HG02981 (cell line): ENCODE results near the gene JPT2.
"Not testable (repeated sequence)": the region's sequence is repeated elsewhere in the genome, so short reads cannot be mapped to it uniquely, and the experiment has no call there.

Experiments used
- ATAC-seq: cut with Tn5 transposase; IDR thresholded peaks from one replicate; pipeline ENCODE4 v1.9.1; 2021; ENCODE audit warnings: mild to moderate bottlenecking, moderate library complexity; ENCODE audit not compliant: unreplicated experiment

Gene JPT2

DNA sequence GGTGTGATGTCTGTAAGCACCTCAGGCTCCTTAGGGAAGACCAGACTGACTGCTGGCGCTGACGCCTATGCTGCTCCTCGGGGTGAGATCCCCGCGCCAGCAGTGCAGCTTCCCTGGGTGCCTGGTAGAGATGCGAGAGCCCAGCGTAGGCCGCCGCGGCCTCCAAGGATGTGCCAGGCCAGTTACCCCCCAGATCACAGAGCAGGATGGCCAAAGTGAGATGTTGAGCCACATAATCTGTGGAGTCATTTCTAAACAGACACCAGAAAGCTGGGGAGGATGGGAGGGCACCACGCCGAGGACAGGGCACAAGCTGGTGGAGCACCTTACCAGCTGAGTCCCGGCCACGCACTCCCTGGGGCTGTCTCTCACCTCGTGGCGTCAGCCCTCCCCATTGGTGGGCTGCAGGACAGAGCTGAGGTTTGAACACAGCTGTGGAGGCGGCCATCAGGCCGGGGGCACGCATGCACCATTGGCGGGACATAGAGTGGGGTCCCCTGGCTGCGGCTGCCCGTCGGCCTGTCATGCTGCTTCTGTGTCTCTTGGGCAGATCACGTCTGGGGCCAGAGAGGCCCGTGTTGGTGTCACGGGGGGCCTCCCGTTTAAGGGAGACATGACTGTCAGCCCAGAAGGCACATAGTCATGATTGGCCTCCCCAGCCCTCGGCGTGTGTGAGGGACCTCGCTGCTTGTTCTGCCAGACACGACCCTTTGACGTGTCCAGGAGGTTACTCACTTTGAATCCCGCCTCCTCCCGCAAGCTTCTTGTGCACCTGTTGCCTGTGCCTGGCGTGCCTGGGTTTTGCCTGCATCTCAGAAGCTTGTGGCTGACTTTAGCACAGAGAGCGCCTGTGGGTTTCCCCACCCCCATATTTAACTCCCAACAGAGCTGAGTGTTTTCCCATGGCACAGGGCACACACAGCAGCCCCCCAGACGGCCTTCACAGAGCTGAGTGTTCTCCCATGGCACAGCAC, 49.9 kb downstream of the JPT2 start:
- no peak for ATAC-seq

GRCh38 chr16:1729026-1729425, 50.9 kb downstream of the JPT2 start:
- no peak for ATAC-seq

DNA sequence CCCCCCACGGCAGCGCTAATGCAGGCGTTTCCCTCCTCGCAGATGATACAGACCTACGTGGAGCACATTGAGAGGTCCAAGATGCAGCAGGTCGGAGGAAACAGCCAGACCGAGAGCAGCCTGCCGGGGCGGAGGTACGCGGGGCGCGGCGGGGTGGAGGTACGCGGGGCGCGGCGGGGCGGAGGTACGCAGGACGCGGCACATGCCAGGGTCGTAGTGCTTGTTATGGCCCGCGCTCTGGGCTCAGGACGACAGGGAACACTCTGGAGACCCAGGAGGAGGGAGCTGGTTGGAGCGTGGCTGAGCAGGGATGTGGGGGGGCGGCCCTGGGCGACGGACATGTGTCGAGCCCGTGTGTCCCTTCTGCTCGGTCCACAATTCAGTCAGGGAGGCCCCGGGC, 51.4 kb downstream of the JPT2 start:
- ATAC-seq: no peak

DNA sequence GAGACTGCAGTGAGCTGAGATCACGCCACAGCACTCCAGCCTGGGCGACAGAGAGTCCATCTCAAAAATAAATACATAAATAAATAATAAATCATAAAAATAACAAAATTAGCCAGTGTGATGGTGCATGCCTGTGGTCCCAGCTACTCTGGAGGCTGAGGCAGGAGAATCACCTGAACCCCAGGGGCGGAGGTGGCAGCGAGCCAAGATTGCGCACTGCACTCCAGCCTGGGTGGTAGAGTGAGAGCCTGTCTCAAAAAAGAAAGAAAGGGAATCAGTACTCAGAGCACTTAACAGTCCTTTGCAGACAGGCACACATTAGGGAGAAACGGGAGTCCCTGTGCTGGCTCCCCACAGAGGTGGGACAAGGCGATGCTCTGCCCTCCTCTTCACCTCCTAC, 53.0 kb downstream of the JPT2 start:
- no peak for ATAC-seq

GRCh38 chr16:1731603-1732002, 53.5 kb downstream of the JPT2 start:
- ATAC-seq: no peak

DNA sequence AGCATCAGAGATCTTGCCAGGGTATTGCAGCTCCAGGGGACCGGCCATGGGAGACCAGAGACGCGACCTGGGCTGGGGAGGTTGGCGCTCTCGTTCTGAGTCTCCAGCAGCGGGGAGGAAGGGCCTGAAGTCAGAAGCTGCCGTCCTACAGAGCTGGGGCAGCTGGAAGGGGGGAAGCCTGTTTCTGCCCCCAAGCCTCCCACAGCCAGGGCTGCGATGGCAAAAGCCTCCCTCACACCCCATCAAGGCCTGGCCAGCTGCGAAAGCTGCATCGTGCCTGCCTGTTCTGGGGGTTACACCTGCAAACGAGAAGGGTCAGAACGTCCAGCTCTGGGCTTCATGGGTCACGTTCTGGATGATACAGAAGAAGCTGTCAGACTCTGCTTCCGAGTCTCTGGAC, 54.0 kb downstream of the JPT2 start:
- no peak for ATAC-seq

GRCh38 chr16:1732551-1732987, 54.5 kb downstream of the JPT2 start:
- not testable (repeated sequence) for ATAC-seq

- no peak for ATAC-seq
Observed at GRCh38 chr16:1734123-1734522, 56.0 kb downstream of the JPT2 start.

- no peak for ATAC-seq
Observed at GRCh38 chr16:1734816-1735215, 56.7 kb downstream of the JPT2 start.

DNA sequence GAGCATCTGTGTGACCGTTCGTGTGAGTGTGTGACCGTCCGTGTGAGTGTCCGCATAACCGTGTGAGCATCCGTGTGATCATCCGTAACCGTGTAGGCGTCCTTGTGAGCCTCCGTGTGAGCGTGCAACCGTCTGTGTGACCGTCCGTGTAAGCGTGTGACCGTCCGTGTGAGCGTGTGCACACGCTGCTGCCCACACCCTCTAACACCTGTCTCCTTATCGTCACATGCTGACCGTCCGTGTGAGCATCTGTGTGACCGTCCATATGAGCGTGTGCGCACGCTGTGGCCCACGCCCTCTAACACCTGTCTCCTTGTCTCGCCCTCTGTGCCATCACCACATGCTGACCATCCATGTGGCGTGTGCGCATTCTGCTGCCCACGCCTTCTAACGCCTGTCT, 62.2 kb downstream of the JPT2 start:
- ATAC-seq: no peak

GRCh38 chr16:1740781-1741490, 62.9 kb downstream of the JPT2 start:
- no peak for ATAC-seq

GRCh38 chr16:1741553-1742165, 63.6 kb downstream of the JPT2 start:
- no peak for ATAC-seq

GRCh38 chr16:1743376-1744337, 65.6 kb downstream of the JPT2 start:
- ATAC-seq: no peak

DNA sequence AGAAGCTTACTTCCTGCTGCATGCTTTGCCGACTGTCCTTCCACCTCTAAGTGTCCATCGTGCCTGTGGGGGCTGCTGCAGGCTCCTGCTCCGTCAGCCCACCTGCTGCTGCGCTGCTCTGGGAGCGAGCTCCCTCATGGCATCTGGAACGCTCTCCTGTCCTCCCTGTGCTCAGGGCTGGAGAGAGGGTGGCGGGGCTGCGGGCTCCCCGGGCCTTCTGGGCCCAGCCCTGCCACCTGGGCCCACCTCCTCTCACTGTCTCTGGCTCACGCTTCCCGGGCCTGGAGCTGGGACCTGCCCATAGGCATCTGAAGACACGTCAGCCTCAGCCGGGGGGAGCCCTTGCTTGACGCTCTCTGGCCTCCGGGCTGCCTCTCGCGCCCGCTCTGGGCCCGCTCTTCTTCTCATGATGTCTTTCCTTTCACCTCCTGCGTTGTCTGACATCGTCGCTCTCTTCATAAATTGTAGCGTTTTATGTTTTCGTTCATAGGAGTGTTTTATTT, 66.3 kb downstream of the JPT2 start:
- no peak for ATAC-seq

DNA sequence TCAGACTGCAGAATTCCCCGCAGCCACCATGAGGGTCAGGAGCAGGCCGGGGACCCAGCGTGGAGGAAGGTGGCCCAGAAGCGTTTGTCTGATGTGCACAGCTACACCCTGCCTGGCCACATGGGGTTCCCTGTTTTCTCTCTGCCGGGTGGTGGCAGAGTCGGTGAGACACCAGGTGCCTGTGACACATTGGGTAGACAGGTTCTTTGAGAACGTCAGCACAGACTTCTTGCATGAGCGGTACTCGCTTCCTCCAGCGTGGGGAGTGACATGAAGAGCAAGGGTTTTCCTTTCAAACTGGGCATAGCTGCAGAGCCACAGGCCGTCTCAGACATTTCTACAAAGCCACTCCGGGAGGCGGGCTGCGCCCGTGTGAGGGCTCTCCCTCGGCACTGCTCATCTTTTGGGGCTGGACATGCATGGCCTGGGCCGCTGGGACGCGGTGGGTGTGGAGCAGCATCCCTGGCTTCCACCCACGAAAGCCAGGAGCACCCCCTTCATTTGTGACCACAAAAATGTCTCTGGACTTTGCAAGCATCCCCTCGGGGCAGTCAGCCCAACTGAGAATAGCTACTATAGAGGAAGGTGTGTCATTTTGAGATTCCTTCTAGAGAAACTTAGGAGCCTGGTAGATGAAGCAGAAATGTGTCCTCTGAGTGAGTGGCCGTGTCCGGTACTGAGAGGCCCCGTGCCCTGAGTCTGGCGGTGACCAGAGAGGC, 67.3 kb downstream of the JPT2 start:
- no peak for ATAC-seq

GRCh38 chr16:1745900-1746692, 68.0 kb downstream of the JPT2 start:
- ATAC-seq: no peak

DNA sequence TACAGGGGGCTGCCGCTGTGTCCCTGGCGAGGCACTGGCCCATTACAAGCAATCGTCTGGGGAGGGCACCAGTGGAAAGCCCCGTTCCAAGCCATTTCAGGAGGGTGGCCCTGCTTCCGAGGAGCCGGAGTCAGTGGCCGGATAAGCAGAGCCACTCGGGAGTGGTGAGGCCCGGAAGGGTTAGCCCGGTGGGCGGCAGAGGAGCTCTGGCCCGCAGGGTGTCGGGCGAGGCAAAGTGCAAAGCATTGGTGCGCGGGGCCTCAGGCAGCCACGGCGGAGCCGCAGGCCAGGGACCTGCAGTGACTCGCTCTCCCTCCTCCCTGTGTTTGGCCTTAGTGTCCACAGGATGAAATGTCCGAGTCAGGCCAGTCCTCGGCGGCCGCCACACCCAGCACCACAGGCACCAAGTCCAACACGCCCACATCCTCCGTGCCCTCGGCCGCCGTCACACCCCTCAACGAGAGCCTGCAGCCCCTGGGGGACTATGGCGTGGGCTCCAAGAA, 68.7 kb downstream of the JPT2 start:
- no peak for ATAC-seq

- no peak for ATAC-seq
Observed at GRCh38 chr16:1747934-1748333, 69.9 kb downstream of the JPT2 start.
